ENCODE measurements around the gene ANGPTL7.
"Not testable (repeated sequence)": the region's sequence is repeated elsewhere in the genome, so short reads cannot be mapped to it uniquely, and the experiment has no call there.

The ANGPTL7 gene

DNA sequence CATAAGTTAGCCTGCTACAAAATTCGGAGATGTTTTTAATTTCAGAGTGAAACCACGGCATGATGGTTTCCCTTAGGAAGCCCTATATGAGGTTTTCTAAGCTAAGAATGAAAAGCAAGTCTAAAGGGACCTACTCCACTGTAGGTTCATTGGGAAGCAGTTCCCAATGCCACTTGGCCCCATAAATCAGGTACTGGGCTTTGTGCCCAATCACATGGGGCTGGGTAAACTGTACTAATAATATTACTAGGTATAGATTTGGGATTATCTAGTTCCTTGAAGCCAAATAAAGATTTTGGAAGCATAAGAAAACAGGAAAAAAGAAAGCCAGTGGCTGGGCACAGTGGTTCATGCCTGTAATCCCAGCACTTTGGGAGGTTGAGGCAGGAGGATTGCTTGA lies 19.1 kb upstream of the ANGPTL7 start:
- DNase-seq = no peak

DNA sequence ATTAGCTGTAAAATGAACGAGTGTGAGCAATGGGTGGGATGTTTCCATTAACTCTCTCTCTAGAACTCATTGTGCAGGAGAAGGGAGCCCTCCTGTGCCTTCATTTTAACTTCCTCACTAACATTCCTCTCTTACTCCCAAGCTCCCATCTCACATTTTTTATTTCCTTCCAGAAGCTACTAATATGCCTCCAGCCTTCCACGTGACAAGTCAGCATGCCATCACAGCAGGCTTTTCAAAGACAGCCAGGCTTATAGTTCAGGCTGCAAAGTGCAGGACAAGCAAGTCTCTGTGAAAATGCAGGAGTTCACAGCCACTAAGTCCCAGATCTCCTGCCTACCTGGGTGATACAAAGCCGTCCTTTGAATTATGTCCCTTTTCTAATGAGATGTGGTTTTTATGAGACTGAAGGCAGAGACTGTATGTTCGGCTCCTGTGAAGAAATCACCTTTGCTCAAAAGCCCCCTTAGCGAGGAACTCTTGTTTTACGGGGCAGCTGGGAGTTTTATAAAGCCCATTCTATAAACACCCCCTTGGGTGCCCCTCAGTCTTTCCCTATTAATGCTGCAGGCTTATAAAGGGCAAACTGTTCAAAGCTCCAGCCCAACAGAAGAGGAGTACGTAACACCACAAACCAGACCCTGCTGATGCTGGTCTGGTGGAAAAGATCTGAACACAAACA lies 14.8 kb upstream of the ANGPTL7 start:
- DNase-seq = no peak

DNA sequence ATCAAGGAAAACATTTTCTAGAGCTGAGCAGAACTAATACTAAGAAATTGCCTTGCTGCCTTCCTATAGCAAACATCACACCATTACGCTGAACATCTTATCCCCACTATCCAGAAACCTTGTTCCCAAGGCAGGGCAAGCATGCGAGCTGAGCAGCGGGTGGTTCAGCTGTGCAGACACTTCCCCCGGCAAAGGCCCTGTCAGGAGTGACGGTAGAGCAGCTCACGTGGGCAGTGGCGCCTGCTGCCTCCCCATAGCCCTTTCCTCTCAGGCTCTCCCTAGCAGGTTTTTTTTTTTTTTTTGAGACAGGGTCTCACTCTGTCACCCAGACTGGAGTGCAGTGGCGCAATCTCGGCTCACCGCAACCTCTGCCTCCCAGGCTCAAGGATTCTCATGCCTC lies 13.7 kb upstream of the ANGPTL7 start:
- no peak for DNase-seq

DNA sequence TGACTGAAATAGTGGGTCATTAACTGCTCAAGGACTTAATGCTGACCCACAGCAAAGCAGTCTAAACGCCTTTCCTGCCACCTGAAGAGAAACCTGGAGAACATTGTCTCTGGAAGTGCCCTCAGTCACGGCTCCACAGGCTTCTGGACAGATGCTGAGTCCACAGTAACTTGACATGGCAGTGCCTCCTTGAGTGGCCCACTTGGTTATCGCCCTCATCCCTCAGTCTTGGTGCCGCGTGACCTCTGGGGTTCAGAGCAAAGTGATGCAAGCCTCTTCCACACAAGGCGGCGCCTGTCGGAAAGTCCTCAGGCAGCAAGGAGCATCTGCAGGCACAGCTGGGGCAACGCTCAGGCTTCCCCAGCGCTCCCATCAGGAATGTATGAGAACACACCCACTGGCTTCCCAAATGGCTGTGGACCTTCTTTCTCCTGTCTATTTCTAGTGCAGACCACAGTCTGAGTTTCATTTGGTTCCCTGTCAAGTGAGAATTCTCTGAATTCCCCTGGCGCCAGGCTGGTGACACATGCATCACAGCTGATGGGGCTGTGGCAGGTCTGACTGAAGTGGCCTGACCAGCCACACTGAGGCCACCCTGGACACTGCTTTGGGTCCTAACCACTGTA lies 13.0 kb upstream of the ANGPTL7 start:
- no peak for DNase-seq

DNA sequence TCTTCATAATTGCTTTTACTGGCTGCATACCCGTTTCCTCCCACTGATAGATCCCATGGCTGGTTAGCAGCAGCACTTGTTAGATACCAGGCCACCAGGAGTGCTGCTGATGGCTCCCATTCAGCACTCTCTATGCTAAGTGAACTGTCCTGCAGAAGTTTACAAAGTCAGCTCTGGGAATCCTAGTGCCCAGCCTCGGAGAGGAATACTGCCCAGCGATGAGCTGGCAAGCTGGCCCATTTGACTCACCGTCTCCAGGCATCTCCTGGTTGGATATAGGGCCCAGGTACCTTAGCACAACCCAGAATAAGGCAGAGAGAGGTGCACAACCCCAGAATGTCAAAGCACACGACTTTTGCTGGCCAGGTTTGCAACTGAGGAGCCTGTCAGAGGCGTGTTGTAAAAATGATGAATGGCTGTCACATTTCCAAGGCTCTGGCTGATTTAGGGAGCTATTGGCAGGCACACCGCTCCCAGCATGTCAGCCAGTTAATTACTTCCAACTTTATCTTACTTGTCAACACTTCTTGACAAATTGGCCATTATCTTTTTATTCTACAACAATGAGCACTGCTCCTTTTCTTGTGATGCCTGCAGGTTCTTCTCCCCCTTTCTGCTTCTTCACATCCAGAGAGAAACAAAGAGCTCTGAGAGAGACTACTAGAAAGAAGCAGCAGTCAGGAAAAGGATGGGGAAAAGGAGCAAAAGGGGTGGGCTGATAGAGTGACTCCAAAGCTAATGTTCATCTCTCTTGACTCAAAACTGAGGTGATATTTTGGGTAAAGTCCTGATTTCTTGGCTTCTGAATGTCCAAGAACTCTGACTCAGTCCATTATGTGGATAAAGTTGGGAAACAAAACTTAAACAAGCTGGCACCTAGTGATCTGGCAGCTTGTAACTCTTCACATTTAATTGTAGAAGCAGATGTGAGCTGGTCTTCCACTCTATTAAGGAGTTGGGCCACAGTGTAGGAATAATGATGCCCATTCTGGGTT lies 10.8 kb upstream of the ANGPTL7 start:
- peak; percentile 52 for DNase-seq

DNA sequence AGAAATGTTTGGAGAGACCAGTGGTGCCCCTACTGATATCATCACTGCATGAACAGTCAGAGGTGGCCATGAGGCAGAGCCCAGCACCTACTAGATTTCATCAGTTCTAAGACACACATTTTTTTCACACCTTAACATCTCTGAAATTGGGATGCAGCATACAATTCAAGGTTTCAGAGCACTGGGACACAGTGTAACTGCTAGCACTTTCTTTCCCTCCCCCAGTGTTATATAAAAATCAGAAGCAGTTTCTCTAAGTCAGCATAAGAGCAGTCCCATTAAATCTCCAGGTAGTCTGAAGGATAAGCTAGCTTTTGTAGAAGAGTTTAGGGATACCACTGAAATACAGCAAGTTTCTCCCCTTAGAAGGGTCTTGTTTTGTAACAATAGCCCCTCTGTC lies 10.0 kb upstream of the ANGPTL7 start:
- DNase-seq = no peak

DNA sequence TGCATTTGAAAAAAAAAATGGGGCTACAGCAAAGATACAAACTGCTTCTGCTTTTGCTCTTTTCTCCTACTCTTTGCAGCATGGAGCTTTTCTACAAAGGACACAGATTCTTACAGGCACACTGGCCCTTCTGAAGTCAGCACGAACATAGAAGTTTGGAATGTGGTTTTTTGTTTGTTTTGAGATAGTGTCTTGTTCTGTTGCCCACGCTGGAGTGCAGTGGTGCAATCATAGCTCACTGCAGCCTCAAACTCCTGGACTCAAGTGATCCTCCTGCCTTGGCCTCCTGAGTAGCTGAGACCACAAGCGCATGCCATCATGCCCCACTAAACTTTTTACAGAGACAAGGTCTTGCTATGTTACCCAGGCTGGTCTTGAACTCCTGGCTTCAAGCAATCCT lies 9.4 kb upstream of the ANGPTL7 start:
- DNase-seq = not testable (repeated sequence)

DNA sequence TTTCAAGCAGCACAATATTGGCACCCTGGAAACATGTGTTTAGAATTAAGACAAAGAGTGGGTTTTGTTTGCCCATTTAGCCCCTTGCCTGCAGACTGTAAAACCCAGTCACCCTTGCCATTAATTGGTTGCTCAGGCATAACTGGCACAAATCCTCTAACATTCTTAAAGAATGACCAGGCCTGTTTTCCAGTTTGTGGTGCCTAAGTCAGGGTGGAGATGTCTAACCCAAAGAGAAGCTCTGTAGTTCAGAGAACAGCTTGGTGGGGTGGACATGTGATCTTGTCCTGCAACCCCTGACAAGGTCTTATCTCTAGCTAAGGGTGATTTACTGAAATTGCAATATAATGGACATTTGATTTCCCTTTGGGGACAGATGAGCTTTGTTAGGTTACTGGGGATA lies 8.8 kb upstream of the ANGPTL7 start:
- peak; percentile 11 for DNase-seq

DNA sequence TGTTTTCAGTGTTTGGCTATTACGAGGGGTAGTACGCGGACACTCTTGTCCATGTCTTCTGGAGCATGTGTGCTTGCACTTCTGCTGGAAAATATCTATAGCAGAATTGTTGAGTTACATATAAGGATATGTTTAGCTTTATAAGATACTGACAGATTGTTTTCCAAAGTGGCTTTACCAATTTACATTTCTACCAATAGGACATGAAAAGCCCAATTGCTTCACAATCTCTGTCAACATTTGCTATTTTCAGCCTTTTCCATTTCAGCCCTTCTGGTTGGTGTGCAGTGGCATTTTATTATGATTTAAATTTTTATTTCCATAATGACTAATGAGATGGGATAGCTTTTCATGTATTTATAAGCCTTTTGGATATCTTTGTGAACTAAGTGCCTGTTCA lies 6.3 kb upstream of the ANGPTL7 start:
- no peak for DNase-seq

DNA sequence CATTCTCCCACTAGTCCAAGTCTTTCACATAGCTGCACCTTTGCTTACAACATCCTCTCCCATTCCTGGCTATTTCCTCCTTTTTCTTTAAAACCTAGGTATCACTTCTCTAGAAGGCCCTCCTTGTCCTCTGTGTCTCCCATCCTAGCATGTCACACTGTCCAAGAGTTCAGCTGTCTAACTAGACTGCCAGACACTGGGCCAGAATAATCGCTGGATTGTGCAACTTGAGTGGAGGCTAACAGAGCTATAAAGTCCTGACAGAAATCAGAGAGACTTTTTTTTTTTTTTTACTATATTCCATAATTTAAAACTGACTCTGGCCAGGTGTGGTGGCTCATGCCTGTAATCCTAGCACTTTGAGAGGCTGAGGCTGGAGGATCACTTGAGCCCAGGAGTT lies 4.2 kb upstream of the ANGPTL7 start:
- no peak for DNase-seq

DNA sequence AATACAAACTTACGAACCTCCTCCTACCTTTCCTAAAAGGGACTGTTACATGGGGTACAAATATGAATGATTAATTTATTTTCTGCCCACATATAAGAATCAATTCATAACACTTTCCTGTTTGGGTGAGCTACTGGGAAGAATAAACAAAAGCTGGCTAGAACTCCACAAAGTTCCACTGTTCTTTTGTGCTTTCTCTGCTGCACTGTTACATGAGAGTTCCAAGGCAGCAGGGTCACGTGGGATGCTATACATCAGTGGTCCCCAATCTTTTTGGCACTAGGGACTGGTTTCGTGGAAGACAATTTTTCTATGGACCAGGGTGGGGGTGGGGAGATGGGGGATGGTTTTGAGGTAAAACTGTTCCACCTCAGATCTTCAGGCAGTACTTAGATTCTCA lies 2.2 kb upstream of the ANGPTL7 start:
- DNase-seq = no peak

DNA sequence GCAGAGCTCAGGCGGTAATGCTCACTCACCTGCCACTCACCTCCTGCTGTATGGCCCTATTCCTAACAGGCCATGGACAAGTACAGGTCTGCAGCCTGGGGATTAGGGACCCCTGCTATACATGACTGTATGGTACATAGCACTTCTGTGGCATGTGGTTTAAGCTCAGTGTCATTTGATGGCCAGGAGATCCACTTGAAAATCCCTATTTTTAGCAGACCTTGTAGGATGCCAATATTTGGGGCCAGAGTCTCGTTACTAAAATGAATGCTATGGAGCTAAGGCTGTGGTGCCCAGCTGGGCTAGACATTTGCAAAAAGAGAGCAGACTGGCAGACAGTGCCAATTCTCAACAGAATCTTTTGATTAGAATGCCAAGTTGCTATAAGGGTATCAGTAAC lies 1.7 kb upstream of the ANGPTL7 start:
- DNase-seq = no peak

DNA sequence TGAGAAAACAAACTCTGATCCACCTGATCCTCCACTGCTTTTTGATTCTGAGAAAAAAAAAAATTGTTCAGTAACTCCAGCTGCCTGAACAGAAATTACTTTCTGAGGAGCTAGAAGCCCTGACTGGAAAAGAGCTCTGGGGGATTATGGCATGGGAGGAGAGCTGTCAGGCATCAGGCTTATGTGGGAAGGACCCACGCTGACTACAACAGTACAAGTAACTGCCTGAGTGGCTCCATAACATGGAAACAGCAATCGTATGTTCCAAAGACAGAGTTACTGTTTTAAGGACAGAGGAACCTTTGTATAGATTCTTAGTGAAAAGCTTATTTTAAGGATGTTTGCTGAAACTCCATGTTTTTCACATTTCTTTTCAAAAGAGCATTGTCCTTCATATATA lies 1.2 kb upstream of the ANGPTL7 start:
- no peak for DNase-seq

DNA sequence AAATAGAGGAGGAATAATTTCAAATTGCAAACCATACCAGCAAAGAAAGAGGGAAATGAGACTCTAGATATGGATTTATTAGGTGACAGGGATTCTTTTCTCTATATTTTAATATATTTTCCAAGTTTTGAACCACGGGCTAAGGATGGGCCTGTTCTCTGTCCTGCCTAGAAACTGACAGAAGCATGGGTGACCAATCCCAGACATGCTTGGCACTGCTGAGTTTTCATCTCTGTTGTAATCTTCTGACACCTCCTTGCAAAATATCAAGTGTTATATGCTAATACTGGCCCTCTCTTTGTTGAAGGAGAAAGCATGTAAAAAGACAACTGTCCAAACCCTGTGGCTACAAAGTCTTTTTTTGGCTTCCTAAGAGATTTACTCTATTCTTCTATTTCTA lies 774 bp upstream of the ANGPTL7 start:
- DNase-seq = no peak

DNA sequence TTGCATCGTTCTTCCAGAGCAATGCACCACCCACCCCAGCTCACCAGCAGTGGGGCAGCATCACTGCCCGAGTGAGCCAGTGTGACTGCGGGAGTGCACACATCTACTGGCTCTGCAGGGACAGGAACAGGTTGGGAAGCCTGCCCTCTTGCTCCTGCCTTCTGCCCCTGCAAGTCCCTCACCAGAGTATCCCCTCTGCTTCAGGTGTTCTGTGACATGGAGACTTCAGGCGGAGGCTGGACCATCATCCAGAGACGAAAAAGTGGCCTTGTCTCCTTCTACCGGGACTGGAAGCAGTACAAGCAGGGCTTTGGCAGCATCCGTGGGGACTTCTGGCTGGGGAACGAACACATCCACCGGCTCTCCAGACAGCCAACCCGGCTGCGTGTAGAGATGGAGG lies 4.2 kb downstream of the ANGPTL7 start:
- no peak for DNase-seq

DNA sequence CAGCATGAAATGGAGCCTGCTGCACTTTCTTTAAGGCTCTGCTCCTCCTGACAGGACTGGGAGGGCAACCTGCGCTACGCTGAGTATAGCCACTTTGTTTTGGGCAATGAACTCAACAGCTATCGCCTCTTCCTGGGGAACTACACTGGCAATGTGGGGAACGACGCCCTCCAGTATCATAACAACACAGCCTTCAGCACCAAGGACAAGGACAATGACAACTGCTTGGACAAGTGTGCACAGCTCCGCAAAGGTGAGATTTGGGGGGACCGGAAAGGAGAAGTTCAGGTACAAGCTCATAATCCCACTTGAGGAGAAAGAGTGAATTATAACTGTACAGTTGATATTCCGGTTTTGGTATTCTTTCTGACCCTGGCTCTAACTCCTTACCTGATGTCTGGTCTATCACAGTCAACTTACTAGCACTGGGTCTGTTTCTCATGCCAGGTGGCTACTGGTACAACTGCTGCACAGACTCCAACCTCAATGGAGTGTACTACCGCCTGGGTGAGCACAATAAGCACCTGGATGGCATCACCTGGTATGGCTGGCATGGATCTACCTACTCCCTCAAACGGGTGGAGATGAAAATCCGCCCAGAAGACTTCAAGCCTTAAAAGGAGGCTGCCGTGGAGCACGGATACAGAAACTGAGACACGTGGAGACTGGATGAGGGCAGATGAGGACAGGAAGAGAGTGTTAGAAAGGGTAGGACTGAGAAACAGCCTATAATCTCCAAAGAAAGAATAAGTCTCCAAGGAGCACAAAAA lies 5.4 kb downstream of the ANGPTL7 start:
- DNase-seq = no peak

DNA sequence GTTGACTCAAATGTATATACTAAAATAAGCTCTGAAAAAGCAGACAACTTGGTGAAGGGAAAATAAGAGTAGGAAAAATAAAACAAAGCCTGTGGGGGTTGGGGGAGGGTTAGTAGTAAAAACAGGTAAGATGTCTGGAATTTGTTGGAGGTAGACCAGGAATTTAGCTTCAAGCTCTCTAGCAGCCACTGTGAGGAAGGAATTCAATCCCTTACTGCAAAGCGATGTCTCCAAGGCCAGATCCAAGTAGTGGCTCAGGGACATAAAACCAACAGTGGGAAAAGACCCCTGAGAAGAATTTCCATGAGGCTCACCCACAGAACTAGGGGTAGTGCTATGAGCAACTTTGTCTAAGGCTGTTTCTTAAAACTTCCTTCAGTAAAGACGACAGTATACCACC lies 7.8 kb downstream of the ANGPTL7 start:
- DNase-seq = no peak

DNA sequence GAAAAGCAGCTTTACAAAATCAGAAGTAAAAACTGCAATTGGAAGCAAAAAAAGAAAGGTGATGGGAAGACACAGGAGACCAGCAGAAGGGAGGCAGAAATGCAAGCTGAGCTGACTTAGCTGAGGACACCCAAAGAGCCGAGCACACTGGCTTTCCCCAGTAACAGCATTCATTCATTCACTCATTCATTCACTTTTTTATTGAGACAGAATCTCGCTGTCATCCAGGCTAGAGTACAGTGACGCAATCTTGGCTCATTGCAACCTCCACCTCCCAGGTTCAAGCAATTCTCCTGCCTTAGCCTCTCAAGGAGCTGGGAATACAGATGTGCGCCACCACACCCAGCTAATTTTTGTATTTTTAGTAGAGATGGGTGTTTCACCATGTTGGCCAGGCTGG lies 8.2 kb downstream of the ANGPTL7 start:
- DNase-seq = no peak

DNA sequence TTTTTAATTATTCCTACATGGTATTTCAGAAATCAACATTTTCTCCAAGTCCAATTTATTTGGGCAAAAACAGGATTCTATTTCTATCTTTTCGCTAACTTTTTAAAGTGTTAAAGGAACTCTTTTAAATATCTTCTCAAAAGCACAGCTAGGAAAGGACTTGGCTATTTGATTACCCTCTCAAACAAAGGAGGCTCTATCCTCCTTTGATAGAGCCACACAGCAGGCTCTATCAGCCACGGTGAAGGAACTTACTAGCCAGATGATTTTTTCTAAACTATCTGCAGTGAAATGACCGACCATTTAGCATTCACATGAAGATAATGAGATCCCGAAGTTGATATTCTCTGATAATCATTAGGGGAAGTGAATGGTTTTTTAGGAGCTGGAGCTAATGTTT lies 9.1 kb downstream of the ANGPTL7 start:
- DNase-seq = no peak

DNA sequence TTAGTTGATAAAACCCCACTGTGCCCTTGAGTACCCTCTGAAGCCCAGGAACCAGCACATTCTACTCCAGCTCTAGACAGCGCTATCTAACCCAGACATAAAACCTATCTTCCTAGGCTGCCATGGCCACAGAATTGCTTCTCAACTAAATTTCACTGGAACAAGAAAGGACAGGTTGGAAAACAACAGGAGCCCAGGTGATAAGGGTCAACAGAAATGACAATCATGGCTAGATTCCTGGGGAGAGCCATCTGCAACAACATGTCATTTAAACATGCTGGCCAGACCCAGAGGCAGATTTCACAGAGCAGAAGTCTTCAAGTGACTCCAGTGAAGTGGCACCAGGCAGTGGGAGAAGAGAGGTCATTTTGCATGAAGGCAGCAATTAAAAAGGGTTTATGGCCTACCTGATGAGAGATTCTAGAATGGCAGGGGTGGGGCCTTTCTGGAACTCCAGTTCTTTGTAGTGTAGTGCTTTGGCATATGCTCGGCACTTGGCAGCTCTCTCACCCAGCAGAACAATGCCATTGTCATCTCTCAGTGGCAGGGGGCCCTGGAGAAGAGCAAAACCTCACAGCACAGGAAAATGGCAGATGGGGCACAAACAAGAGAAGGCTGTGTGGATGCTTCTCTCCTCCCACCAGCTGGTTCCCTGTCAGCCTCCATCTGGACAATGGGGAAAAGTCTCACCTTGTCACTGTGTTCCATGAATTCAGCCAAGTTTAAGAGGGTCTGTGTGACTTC lies 9.9 kb downstream of the ANGPTL7 start:
- DNase-seq = no peak

DNA sequence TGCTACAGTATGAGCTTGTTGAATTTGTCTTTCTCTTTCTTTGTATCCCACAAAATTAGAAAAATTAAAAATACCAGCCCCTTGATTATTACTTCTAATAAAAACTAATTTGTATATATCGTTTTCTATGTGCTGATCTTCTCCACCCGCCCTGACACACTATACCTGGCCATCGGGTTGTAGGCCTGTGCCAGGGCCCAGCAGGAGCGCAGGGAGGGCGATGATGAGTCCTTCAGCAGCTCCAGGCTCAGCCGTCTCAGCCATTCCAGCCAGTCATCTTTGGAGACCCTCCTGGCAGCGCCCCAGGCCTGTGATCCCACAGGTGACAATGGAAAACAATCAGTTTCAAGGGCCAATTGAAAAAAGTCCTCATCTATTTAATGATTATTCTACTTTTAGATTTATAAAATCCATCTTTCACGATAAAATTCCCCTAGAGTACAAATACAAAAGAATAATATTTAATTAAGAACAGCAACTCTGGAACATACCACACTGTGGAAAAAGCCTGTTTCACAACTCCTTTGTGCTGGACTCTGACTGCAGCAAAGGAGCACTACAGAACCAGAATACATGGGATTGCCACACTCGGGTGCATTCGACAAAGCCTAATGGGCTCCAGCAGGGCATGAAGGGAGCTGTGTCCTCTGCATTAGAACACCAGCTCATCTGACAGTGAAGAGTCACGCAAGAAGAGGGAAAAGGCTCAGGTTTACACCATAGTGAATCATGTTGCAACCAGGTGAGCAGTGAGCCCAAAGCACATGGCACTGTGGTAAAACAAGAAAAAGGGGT lies 15.4 kb downstream of the ANGPTL7 start:
- DNase-seq = no peak
